Stimulated activated CD8-positive, alpha-beta memory T cell treated with anti-CD3 and anti-CD28 coated beads, Interleukin-12 subunit alpha, Interleukin-12 subunit beta, amount 100 ng/mL, for 1 hour (primary cell): ENCODE data around the gene MCC.

ENCODE experiments used
- DNase-seq: peaks from one replicate; pipeline ENCODE4 v3.0.0-alpha.2; 2020; ENCODE audit warnings: low read depth

MCC gene

GRCh38 chr5:113140837-113141671, 347.2 kb downstream of the MCC start:
- no peak for DNase-seq

DNA sequence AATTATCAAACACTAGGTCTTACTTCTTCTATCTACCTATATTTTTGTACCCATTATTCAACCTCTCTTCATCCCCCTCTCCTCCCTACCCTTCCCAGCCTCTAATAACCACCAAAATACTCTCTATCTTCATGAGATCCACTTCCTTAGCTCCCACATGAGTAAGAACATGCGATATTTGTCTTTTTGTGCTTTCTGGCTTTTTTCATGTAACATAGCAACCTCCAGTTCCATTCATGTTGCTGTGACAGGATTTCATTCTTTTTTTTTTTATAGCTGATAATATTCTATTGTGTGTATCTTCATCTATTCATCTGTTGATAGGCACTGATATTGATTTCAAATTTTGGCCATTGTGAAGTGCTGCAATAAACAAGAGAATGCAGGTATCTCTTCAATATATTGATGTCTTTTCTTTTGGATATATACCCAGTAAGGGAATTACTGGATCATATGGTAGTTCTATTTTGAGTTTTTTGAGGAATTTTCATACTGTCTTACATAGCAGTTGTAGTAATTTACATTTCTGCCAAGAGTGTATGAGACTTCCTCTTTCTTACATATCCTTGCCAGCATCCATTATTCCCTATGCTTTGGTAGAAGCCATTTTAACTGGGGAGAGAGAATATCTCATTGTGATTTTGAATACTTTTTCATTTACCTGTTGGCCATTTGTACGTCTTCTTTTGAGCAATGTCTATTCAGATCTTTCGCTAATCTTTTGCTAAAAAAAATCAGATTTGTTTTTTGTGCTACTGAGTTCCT, 354.9 kb downstream of the MCC start:
- DNase-seq, result no peak

DNA sequence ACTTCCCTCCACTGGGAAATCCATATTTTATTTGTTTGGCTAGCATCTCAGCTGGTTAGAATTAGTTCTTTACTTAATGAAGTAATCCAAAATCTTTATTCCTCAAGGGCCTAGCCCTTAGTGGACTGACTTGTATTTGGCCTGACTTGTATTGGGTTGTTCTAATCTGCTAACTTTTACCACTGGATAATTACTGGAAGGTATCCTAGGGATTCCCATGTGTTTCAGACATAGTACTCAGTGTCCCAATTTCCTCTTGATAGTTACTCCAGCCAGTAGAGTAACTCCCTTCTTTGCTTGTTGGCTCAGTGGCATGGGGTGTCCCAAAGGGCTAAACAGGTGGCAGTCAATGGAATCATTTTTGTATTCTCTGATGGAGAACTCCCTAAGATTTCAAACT, 355.7 kb downstream of the MCC start:
- no peak for DNase-seq

DNA sequence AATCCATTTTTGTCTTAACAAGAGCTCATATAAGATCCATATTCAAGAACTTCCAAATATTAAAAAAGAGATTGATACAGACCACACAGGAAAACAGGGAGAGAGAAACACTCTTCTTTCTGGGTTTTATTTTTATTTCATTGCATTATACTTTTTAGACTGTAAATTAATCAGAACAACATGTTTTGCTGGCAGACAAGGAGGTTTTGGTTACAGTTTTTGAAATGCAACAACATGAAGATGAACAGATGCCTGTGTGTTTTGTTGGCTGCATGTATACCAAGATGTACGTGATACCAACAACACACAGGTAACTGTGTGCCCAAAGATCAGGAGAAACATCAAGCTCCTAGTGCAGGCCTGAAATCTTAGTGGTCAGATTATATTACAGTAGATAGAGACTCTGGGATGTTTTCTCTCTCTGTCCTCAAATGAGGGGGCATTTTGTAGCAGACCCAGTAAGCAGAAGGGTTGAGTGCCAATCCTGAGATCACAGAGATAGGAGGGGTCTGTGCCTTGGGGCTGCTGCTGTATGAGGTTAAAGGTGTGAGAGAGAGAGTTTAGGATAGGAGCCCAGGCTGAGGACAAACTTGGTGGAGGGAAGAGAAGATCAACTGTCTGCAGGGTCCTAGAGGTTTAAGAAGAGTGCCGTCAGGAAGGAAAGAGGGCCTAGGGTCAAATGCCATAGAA, 359.5 kb downstream of the MCC start:
- DNase-seq, result no peak

- DNase-seq, result no peak
Observed at GRCh38 chr5:113128082-113128481, 360.2 kb downstream of the MCC start.

DNA sequence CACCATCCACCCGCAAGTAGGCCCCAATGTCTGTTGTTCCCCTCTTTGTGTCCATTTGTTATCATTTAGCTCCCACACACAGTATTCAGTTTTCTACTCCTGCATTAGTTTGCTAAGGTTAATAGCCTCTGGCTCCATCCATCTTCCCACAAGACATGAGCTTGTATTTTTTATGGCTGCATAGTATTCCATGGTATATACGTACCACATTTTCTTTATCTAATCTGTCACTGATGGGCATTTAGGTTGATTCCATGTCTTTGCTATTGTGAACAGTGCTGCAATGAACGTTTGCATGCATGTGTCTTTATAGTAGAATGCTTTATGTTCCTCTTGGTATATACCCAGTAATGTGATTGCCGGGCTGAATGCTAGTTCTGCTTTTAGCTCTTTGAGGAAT, 361.2 kb downstream of the MCC start:
- DNase-seq, result no peak

GRCh38 chr5:113125371-113125770, 362.9 kb downstream of the MCC start:
- no peak for DNase-seq

GRCh38 chr5:113124914-113125313, 363.3 kb downstream of the MCC start:
- no peak for DNase-seq

DNA sequence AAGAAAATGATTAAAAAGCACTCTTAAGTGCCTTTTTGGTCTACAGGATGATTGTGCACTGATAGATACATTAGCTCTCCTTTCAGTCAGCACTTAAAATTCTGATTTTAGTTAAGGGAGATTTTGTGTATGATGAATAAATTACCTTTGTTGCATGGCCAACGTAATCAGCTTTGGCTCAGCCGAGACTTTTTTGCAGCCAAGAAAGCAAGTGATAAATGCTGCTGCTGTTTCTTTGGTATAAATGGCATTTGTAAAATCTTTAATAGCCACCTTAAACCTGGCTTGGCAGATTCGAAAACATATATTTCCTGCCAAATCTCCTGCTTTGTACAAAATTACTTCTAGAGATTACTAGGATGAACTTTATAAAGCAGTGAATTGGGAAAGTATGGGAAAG, 364.0 kb downstream of the MCC start:
- no peak for DNase-seq

DNA sequence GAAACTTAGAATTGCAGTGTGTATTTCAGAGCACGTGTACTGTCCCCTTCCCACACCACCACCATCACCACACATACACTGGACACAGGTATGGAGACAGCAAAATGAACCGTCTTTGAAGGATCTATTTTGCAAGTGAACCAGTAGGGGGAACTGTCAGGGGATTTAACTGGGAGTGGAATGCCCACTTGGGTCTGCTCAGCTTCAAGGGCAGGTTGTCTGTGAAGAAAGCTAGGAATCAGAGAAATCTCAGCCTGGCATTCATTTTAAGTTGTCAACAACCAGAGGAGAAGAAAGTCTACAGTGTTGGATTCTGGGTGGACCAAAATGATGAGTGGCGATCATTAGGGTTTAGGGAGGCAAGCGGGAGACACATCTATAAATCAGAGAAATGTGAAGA, 364.6 kb downstream of the MCC start:
- no peak for DNase-seq

DNA sequence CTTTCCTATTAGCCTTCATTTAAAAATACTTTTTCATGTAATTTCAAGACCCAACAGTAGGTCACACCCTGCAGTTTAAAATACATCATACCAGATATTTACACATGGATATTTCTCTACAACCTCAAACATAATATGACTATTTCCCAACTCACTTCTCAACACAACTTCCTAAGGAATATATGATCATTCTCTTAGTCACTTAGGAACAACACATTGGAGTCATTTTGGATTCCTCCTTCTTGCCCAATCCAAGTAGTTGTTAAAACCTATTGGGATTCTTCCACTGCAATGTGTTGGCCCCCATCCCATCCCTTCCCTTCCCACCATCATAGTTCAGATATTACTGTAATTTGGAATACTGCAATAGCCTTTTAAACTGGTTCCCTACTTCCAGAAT, 366.2 kb downstream of the MCC start:
- DNase-seq, result no peak

DNA sequence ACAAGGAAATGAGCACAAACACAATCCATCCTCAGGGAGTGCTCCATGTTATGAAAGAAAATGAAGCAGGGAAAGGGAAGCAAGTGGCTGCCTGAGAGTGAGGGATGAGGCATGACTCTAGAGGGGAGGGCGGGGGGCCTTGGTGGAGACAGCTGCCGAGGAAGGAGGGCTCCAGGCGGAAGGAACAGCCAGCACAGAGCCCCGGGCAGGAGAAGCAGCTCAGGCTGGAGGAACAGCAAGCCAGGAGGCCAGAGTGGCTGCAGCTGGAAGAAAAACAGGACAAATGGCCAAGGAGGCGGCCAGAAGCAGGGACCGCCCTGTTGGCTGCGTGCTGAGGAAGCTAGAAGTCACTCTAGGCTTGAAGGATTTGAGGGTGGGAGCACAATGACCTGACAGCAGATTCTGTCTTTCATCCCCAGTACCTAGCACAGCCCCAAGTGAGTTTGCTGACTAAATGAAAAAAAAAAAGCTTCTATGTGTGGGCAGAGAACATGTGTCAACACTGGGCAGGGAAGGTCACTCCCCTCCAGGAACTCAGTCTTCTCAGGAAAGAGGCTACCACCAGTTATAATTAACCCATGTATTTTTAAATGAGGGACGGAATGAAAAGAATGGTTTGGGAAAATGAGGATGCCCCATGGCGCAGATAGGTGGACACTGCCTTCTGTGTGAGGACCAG, 368.9 kb downstream of the MCC start:
- no peak for DNase-seq

DNA sequence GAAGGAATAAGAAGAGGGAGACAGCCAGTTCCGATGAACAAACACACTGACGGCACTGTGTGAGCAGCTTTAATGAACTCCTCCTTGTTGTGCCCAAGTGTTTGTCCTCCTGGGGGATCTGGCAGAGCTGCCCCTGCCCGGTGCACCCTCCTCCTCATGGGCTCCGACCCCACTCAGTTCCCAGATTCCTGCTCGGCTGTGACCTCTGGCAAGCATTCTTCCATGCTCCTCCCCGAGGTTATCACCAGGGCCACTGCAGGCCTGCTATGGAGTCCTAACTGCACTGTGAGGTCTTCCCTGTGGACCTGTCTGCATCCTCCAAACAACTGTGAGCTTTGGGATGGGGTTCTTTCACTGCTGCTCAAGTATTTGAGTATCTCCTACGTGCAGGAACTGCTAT, 369.5 kb downstream of the MCC start:
- DNase-seq, result no peak

- no peak for DNase-seq
Observed at GRCh38 chr5:113118298-113118697, 370.0 kb downstream of the MCC start.

DNA sequence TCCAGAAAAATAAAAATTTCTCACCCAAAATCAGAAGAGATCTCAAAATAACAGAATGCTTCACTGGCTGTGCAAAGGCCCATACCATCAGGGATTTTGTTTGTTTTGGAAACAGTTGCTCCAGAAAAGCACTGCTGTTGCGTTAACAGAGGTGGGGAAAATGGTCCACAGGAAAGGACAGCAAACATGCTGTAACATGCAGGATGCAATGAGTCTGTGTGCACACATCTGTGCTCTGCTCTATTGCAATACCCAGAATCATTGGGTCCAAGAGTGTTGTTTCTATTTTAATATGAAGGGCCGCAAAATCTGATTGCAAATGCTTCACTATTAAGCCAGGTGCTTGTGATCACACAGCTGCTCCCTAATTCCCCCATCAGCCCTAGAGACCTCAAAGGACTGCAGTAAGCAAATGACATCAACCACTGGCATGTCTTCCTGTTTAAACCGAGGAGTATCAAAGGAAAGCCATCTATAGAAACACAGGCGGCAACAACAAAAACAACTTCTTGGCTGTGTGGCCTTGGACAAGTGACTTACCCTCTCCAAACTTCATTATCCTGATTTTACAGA, 370.6 kb downstream of the MCC start:
- no peak for DNase-seq

DNA sequence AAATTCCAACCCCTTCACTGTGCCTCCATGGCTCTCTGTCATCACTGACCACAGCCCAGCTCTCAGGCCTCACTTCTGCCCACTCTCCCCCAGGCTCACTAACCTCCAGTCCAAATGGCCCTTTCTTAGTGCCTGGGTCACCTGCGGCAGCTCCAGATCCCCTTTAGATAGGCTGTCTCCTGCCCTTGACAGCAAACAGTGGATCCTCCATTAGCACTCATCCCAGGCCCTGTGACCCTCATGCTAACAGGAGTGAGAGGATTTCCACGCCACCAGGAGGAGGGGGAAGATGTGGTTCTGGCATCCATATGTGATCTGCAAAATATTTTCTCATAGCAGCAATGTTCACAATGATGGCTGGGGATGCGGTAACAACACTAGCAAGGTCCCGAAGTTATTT, 372.3 kb downstream of the MCC start:
- DNase-seq, result no peak

DNA sequence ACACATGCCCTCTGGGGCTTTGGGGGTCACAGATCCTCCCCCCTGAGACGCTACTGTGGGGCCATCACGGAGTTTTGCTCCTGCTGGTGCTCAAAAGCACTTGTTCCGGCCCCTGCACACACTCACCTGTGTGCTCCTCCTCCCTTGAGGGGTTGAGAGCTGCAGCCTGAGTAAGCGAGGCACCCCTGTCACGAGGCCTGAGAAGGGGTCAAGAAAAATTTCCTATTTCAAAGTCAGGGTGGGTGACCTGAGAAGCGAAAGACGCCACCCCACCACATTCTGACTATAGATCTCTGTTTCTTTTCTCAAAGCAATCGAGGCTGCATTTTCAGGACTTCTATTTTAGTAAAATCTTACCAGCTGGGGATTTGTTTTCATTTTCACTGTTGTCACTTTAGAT, 373.2 kb downstream of the MCC start:
- DNase-seq, result no peak

DNA sequence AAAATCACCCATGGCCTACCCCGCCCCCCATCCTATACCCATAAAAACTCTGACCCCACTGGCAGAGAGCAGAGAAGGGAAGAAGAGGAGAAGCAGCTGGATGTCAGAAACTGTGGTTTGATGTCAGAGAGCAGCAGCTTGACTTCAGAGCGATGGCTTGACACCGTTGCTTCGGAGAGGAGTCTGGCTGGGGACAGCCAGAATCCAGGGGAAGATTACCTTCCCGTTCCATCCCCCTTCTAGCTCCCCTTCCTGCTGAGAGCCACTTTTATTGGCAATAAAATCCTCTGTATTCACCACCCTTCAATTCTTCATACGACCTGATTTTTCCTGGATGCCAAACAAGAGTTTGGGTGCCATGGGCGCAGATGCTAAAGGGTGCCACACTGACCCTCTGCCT, 373.7 kb downstream of the MCC start:
- no peak for DNase-seq

DNA sequence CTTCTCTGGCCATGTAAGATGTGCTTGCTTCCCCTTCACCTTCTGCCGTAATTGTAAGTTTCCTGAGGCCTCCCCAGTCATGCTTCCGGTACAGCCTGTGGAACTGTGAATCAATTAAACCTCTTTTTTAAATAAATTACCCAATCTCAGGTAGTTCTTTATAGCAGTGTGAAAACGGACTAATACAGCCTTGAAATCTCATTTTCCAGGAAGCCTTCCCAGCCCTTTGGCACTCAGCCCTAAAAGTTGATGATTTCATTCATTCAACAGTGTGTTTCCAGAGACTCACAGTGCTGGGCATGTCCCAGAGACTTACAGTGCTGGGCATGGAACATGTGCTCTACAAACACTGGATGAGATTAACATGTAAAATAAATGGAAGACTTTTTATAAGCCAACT, 375.8 kb downstream of the MCC start:
- DNase-seq, result no peak

DNA sequence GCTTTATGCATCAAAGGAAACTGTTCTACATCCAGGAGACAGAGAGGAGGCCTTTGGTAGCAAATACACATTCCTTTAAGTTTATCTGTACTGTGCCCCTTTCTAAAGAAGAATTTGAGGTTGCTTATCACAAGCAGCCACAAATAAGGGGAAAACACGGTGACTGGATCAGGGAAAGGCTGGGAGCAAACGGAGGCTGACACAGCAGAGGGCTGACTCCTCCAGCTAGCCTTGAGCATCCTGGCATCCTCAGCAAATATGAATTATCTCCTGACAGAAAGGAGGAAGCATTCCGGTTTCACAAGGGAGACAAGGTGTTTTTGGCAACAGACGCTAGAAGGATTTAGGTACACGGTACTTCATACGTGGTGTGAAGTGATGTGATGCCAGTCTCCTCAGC, 378.1 kb downstream of the MCC start:
- DNase-seq, result no peak

DNA sequence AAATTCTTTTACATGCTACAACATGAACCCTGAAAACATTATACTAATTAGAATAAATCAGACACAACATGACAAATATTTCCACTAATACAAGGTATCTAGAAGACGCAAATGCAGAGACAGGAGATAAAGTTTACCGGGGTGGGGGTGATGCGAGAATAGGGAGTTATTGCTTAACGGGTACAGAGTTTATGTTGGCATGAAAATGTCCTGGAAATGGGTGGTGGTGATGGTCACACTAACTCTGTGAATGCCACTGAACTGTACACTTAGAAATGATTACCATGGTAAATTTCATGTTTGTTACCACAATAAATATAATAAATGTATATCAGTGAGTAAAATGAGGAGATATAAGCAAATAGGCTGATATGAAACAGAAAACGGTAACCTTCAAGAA, 378.9 kb downstream of the MCC start:
- no peak for DNase-seq

- DNase-seq, result no peak
Observed at GRCh38 chr5:113108485-113108884, 379.8 kb downstream of the MCC start.
